HEK293 (cell line): ENCODE data around the gene MARF1.

Experiments
- CTCF ChIA-PET: fragments of 350-600 bp; formaldehyde crosslinking; extraction: SDS; loops from one replicate; lab custom pipeline; 2021; ENCODE audit warnings: antibody characterized with exemption; lab: Yijun Ruan, JAX
- POLR2A ChIA-PET: fragments of 300-600 bp; formaldehyde crosslinking; extraction: SDS; loops from one replicate; lab custom pipeline; 2020; ENCODE audit warnings: antibody characterized with exemption, inconsistent platforms; lab: Yijun Ruan, JAX
- H3K27ac ChIP-seq: fragments of 200-500 bp; sonication (Bioruptor generic); 2 replicates; pipeline ENCODE4 v1.5.1; 2014; ENCODE audit warnings: low read depth, low read length, control low read depth, inconsistent platforms; ENCODE audit errors: extremely low read depth
- H3K36me3 ChIP-seq, 2 experiments: fragments of 200-500 bp in 1 of 2; sonication (Bioruptor generic) in 1 of 2; 1 replicate in 1 of 2; 2 replicates in 1 of 2; pipeline ENCODE4 v1.5.1; 2014 to 2017; ENCODE audit warnings: inconsistent platforms in 2 of 2, low read length in 2 of 2; ENCODE audit not compliant: control insufficient read depth in 2 of 2, insufficient read depth in 1 of 2
- H3K4me1 ChIP-seq: fragments of 200-500 bp; sonication (Bioruptor generic); 2 replicates; pipeline ENCODE4 v1.5.1; 2014; ENCODE audit warnings: mild to moderate bottlenecking, low read length, inconsistent platforms; ENCODE audit not compliant: control insufficient read depth, insufficient read depth
- H3K4me3 ChIP-seq: 2 replicates; pipeline ENCODE4 v1.5.1; 2011; ENCODE audit warnings: low read depth, mild to moderate bottlenecking, control low read depth, low read length, moderate library complexity
- H3K9me3 ChIP-seq: fragments of 200-500 bp; sonication (Bioruptor generic); 2 replicates; pipeline ENCODE4 v1.5.1; 2014; ENCODE audit warnings: low read depth, low read length, inconsistent platforms; ENCODE audit not compliant: control insufficient read depth, insufficient read depth
- MYNN ChIP-seq: fragments of 450-650 bp; formaldehyde crosslinking; IDR thresholded peaks from 2 replicates; pipeline ENCODE4 v1.5.1; 2016; ENCODE audit warnings: missing biosample characterization, missing genetic modification characterization, borderline replicate concordance
- ZBTB48 ChIP-seq: fragments of 450-650 bp; formaldehyde crosslinking; IDR thresholded peaks from 2 replicates; pipeline ENCODE4 v1.5.1; 2016; ENCODE audit warnings: missing biosample characterization, missing genetic modification characterization
- ZNF10 ChIP-seq: fragments of 450-650 bp; formaldehyde crosslinking; IDR thresholded peaks from 2 replicates; pipeline ENCODE4 v1.5.1; 2017; ENCODE audit warnings: missing biosample characterization, missing genetic modification characterization
- ZNF169 ChIP-seq: fragments of 450-650 bp; formaldehyde crosslinking; IDR thresholded peaks from 2 replicates; pipeline ENCODE4 v1.5.1; 2016; ENCODE audit warnings: missing biosample characterization, missing genetic modification characterization
- ZNF248 ChIP-seq: fragments of 450-650 bp; formaldehyde crosslinking; IDR thresholded peaks from 2 replicates; pipeline ENCODE4 v1.5.1; 2017; ENCODE audit warnings: missing biosample characterization, missing genetic modification characterization
- ZNF302 ChIP-seq: fragments of 450-650 bp; formaldehyde crosslinking; IDR thresholded peaks from 2 replicates; pipeline ENCODE4 v1.5.1; 2016; ENCODE audit warnings: missing biosample characterization, missing genetic modification characterization, low read depth
- ZNF394 ChIP-seq: fragments of 450-650 bp; formaldehyde crosslinking; IDR thresholded peaks from 2 replicates; pipeline ENCODE4 v1.5.1; 2016; ENCODE audit warnings: missing biosample characterization, missing genetic modification characterization, mild to moderate bottlenecking, moderate library complexity, borderline replicate concordance
- ZNF529 ChIP-seq: fragments of 450-650 bp; formaldehyde crosslinking; IDR thresholded peaks from 2 replicates; pipeline ENCODE4 v1.5.1; 2017; ENCODE audit warnings: missing genetic modification characterization, missing biosample characterization; ENCODE audit not compliant: insufficient replicate concordance
- ZNF660 ChIP-seq: fragments of 450-650 bp; IDR thresholded peaks from 2 replicates; pipeline ENCODE4 v1.5.1; 2018; ENCODE audit warnings: missing biosample characterization, mild to moderate bottlenecking, missing genetic modification characterization
- TF ChIP-seq, protein P1 (sequence below): fragments of 450-650 bp; formaldehyde crosslinking; IDR thresholded peaks from 2 replicates; pipeline ENCODE4 v1.5.1; 2016; ENCODE audit warnings: missing biosample characterization, missing genetic modification characterization
- TF ChIP-seq, protein P2 (sequence below): fragments of 450-650 bp; formaldehyde crosslinking; IDR thresholded peaks from 2 replicates; pipeline ENCODE4 v1.5.1; 2017; ENCODE audit warnings: missing biosample characterization, missing genetic modification characterization
- TF ChIP-seq, protein P3 (sequence below): fragments of 450-650 bp; formaldehyde crosslinking; IDR thresholded peaks from 2 replicates; pipeline ENCODE4 v1.5.1; 2017; ENCODE audit warnings: missing biosample characterization, missing genetic modification characterization
- TF ChIP-seq, protein P4 (sequence below): fragments of 450-650 bp; formaldehyde crosslinking; IDR thresholded peaks from 2 replicates; pipeline ENCODE4 v1.5.1; 2016; ENCODE audit warnings: missing biosample characterization, missing genetic modification characterization
- TF ChIP-seq, protein P5 (sequence below): fragments of 450-650 bp; formaldehyde crosslinking; IDR thresholded peaks from 2 replicates; pipeline ENCODE4 v1.5.1; 2016; ENCODE audit warnings: missing biosample characterization, missing genetic modification characterization

The MARF1 gene

DNA sequence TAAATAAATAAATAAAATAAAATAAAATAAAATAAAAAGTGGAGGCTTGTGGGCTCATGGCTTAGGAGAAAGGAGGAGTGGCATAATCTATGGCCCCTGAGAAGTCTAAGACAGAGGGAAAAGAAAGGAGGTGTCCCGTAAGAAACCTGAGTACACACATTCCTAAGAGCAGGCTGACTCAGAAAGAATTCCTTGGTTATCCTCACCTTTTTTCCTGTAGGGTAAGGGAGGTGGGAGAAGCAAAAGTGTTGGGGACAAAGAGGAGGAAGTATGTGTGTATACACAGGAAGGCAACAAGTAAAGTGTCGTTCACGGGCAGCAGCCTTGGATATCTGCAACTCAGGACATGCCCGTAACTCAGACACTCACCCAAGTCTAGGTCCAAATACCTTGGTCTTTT, 29.3 kb downstream of the MARF1 start:
- Histone ChIP-seq H3K36me3 (peaks cover 20 to 81% of the 10 kb centered on the region in 2 experiments), H3K4me1 (no peaks in the 10 kb centered on the region), H3K9me3 (no peaks in the 10 kb centered on the region), H3K27ac (no peak overlapping the region), H3K4me3 (no peak overlapping the region)
- POLR2A ChIA-PET: no interaction called here
- TF ChIP-seq, protein P1, sequence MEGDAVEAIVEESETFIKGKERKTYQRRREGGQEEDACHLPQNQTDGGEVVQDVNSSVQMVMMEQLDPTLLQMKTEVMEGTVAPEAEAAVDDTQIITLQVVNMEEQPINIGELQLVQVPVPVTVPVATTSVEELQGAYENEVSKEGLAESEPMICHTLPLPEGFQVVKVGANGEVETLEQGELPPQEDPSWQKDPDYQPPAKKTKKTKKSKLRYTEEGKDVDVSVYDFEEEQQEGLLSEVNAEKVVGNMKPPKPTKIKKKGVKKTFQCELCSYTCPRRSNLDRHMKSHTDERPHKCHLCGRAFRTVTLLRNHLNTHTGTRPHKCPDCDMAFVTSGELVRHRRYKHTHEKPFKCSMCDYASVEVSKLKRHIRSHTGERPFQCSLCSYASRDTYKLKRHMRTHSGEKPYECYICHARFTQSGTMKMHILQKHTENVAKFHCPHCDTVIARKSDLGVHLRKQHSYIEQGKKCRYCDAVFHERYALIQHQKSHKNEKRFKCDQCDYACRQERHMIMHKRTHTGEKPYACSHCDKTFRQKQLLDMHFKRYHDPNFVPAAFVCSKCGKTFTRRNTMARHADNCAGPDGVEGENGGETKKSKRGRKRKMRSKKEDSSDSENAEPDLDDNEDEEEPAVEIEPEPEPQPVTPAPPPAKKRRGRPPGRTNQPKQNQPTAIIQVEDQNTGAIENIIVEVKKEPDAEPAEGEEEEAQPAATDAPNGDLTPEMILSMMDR (tag by site-specific recombination): no peak
- TF ChIP-seq, protein P2, sequence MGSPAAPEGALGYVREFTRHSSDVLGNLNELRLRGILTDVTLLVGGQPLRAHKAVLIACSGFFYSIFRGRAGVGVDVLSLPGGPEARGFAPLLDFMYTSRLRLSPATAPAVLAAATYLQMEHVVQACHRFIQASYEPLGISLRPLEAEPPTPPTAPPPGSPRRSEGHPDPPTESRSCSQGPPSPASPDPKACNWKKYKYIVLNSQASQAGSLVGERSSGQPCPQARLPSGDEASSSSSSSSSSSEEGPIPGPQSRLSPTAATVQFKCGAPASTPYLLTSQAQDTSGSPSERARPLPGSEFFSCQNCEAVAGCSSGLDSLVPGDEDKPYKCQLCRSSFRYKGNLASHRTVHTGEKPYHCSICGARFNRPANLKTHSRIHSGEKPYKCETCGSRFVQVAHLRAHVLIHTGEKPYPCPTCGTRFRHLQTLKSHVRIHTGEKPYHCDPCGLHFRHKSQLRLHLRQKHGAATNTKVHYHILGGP (tag by site-specific recombination): no peak
- TF ChIP-seq ZNF248 (tag by site-specific recombination) (no peak), ZNF169 (tag by site-specific recombination) (no peak), ZNF394 (tag by site-specific recombination) (peak; percentile 49; the same call in 1 of the 2 replicates)
- TF ChIP-seq, protein P3, sequence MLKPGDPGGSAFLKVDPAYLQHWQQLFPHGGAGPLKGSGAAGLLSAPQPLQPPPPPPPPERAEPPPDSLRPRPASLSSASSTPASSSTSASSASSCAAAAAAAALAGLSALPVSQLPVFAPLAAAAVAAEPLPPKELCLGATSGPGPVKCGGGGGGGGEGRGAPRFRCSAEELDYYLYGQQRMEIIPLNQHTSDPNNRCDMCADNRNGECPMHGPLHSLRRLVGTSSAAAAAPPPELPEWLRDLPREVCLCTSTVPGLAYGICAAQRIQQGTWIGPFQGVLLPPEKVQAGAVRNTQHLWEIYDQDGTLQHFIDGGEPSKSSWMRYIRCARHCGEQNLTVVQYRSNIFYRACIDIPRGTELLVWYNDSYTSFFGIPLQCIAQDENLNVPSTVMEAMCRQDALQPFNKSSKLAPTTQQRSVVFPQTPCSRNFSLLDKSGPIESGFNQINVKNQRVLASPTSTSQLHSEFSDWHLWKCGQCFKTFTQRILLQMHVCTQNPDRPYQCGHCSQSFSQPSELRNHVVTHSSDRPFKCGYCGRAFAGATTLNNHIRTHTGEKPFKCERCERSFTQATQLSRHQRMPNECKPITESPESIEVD (tag by site-specific recombination): no peak
- TF ChIP-seq, protein P4, sequence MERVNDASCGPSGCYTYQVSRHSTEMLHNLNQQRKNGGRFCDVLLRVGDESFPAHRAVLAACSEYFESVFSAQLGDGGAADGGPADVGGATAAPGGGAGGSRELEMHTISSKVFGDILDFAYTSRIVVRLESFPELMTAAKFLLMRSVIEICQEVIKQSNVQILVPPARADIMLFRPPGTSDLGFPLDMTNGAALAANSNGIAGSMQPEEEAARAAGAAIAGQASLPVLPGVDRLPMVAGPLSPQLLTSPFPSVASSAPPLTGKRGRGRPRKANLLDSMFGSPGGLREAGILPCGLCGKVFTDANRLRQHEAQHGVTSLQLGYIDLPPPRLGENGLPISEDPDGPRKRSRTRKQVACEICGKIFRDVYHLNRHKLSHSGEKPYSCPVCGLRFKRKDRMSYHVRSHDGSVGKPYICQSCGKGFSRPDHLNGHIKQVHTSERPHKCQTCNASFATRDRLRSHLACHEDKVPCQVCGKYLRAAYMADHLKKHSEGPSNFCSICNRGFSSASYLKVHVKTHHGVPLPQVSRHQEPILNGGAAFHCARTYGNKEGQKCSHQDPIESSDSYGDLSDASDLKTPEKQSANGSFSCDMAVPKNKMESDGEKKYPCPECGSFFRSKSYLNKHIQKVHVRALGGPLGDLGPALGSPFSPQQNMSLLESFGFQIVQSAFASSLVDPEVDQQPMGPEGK (tag by site-specific recombination): no peak
- CTCF ChIA-PET: interaction anchor here (0.7 kb wide), 1 partner anchor 9 kb away, joined by 3 read pairs; no protein-coding TSS in a partner anchor

DNA sequence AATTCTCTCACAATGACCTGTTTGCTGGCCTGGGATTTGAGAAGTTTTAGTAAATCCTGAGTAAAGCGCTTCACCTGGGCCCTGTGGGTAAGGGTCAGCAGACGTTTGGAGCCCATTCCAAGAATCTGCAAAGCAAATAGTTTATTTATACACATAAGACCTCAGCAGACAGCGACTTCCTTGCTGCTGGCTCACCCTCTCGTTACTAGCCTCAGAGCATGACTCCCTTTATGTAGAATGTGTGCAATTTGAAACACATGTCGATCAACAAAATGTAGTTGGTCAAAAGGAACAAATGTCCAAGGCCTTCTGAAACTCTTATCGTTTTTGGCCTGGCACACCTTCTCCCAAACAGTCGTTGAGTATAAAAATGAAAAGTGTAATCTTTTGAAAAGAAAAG, 31.3 kb downstream of the MARF1 start:
- ChIA-PET POLR2A (no interaction called here), CTCF (interaction anchor here (0.7 kb wide), 1 partner anchor 34 kb away, joined by 3 read pairs; no protein-coding TSS in a partner anchor)
- H3K4me3 ChIP-seq: no peak overlapping the region
- TF ChIP-seq, protein P5, sequence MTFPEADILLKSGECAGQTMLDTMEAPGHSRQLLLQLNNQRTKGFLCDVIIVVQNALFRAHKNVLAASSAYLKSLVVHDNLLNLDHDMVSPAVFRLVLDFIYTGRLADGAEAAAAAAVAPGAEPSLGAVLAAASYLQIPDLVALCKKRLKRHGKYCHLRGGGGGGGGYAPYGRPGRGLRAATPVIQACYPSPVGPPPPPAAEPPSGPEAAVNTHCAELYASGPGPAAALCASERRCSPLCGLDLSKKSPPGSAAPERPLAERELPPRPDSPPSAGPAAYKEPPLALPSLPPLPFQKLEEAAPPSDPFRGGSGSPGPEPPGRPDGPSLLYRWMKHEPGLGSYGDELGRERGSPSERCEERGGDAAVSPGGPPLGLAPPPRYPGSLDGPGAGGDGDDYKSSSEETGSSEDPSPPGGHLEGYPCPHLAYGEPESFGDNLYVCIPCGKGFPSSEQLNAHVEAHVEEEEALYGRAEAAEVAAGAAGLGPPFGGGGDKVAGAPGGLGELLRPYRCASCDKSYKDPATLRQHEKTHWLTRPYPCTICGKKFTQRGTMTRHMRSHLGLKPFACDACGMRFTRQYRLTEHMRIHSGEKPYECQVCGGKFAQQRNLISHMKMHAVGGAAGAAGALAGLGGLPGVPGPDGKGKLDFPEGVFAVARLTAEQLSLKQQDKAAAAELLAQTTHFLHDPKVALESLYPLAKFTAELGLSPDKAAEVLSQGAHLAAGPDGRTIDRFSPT: no peak
- no peak for TF ChIP-seq ZNF660 (tag by site-specific recombination)
- TF ChIP-seq MYNN (tag by site-specific recombination): no peak
- TF ChIP-seq ZNF302: no peak
- no peak for TF ChIP-seq ZNF529 (tag by site-specific recombination)
- no peak for TF ChIP-seq ZNF10
- TF ChIP-seq ZBTB48 (tag by site-specific recombination): no peak
- H3K36me3 ChIP-seq: peaks cover 25 to 78% of the 10 kb centered on the region in 2 experiments
- H3K9me3 ChIP-seq: no peaks in the 10 kb centered on the region
- no peak overlapping the region for H3K27ac ChIP-seq
- no peaks in the 10 kb centered on the region for H3K4me1 ChIP-seq
